Activated CD4-positive, alpha-beta T cell treated with anti-CD3 and anti-CD28 coated beads, Interleukin-2, amount 50 U/mL, for 24 hours (primary cell): ENCODE results near the gene OVAAL.

Experiments
- DNase-seq, 2 donors: peaks; one replicate each; pipeline ENCODE4 v3.0.0-alpha.2; 2020; ENCODE audit warnings: low read depth in 1 of 2, low spot score in 1 of 2

Gene OVAAL

DNA sequence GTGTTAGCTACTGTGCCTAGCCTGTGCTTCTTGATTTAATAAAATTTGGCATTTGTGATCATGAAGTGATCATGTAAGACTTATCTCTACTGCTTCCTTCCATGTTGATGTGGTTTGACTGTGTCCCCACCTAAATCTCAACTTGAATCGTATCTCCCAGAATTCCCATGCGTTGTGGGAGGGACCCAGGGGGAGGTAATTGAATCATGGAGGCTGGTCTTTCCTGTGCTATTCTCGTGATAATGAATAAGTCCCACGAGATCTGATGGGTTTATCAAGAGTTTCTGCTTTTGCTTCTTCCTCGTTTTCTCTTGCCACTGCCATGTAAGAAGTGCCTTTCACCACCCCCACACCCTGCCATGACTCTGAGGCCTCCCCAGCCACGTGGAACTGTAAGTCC, at the start of gene OVAAL:
Gene OVAAL, plus strand, starts transcription at position 301 of the 400 bp plus-strand sequence.
- no peak for DNase-seq

- DNase-seq, result no peak
These were observed 47.9 kb upstream of the OVAAL start for GRCh38 chr1:180510882-180511281.

DNA sequence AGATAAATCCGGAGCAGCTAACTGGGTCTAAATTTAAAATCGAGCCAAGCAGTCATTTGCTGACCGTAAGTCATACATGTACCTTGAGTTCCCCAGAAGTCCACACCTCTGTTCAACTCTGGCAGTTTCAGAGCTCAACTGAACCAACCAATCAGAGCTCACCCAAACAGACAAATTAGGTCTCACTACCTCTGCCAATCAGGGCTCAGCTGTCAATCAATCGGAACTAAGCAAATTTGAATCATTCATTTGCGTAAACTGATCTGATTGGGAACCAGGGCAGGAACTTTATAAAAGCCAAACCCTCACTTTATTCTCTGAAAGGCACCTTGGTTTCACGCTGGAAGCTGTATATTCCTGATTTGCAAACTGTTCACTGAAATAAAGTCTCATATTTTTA, 45.2 kb upstream of the OVAAL start:
- no peak for DNase-seq

- DNase-seq, result no peak
These were observed 43.4 kb upstream of the OVAAL start for GRCh38 chr1:180515364-180515763.

DNA sequence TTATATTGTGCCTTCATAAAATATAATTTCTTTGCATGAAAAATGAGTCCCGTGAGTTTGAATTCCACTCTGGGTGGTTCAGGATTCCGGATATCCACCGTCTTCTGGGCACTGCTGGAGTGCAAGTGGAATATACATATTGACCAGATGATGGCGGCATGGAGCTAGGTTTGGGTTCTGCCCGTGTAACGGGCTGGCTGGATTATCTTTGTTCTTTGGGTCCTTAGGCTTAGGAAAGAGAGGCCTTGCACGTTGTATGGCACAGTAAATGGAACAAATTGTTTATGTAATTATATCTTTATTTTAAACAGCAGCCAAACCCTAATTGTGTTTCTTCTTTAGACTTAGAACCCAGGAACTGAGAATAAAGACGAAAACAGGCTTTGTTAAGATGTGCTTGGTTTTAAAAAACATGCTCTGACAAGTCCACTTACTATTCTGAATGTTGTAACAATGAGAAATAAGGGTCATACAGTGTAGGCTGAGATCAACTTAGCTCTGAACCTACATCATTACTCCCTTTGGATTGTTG, 42.8 kb upstream of the OVAAL start:
- DNase-seq, result peak; percentile 7 to 54

DNA sequence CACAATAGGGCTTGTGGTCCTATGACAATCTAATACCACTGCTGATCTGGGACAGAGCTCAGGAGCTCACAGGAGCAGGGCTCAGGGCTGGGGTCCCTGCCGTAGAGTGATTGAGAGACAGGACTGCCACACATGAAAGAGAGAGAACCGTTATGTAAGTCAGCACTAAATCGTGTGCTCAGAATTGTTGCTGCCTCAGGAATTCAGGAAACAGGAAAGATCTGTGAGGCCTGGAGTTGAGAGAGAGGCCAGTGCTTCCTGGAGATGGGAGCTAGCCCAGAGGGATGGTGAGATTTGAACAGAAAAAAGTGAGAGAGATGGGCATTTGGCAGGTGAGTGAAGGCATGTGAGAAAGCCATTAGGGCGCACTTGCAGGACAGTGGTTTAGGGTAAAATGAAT, 38.9 kb upstream of the OVAAL start:
- DNase-seq, result no peak

DNA sequence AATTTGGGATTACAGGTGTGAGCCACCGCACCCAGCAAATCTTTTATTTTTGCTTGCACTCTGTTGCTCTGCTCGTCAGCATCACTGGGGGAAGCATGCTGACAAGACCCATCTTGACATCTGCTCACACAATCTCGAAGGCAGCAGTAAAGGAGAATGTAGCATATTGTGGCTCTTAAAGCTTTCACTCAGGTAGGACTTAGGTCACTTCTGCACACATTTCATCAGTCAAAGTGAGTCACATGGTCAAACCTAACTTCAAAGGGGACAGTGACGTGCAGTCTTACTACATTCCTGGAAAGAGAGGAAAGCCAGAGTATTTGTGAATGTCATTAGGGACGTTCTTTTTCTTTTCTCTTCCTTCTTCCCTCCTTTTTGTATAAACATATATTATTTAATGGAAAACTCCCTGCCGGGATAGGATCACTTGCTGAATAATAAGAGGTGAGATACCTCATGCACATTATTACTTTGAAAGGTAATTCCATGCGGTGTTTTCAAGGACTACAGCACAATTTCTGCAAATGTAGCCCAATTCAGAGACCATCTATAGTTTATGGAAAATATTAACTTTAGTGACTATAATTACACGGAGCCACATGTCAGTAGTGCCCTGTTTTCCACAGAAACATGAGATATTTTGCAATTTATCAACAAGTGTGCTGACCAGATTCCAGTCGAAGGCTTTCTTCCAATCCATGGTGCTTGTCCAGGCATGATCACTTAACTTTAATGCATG, 37.1 kb upstream of the OVAAL start:
- no peak for DNase-seq

DNA sequence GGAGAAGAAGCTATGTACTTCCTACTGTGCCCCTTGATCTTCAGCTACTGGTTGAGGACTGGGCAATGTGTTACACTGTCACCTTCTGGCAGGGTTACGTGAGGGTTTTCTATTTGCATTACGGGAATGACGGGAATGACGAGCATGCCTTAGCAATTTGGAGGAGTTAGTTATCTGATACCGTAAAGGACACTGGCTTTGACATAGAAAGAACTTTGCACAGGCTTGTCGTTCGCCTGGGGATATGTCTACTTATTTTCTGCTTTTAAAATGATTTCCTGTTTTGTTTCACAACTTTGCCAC, 36.6 kb upstream of the OVAAL start:
- no peak for DNase-seq

GRCh38 chr1:180524160-180524914, 34.4 kb upstream of the OVAAL start:
- no peak for DNase-seq

DNA sequence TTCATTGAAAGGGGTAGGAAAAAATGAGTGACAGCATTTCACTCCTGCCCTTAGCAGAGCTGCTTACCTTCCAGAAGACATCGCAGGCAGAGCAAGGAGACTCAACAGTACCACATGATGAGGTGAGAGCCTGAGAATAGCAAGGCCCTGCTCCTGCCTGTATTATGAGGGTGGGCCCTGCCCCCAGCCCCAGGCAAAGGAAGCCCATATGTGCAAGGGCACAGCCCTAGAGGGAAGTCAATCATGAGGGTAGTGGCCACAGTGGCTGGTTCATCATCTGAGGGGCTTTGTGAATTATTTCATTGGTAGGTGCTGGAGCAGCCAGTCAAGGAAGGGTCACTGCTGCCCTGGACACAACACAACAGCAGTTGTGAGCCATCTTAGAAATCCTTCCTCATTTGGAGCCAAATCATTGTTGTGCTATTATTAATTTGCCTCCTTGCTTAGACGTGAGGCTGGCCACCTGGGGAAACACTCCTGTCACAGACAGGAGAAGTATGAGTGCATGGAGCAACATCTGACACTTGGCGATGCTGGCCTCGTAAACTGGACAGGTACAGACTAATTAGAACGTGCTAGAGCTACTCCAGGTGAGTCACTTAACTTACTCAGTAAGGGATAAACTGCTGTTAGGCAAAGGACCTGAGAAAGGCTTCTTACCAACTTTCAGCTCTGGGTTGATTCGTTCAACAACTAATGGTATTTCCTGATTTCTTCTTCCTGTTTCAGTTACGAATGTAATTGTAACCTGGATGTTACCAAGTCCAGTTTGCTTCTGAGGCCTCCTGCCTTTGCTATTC, 33.6 kb upstream of the OVAAL start:
- DNase-seq, result no peak

- DNase-seq, result no peak
These were observed 33.1 kb upstream of the OVAAL start for GRCh38 chr1:180525715-180526039.

DNA sequence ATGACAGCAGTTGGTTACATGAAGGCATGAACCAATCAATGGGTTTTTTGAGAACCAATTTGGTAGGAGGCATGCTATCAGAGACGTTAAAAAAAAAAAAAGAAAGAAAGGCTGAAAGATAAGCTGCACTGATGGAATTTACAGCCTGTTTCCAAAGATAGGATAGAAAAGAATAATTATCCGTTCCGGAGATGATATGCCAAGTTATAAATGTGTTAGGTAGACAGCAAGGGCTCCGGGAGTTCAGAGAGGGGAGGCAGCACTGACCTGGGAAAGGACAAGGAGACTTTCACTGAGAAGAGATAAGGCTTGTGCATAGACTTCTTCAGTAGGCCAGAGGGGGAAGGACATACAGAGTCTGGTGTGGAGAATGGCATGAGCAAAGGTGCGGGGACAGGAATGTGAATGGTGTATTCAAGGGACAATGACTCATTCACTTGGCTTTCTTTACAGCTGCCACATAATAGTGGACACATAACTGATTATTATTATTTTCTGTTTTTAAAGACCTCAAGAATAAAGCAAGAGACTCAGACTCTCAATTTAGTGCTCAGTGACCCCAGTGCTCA, 31.6 kb upstream of the OVAAL start:
- DNase-seq, result no peak

DNA sequence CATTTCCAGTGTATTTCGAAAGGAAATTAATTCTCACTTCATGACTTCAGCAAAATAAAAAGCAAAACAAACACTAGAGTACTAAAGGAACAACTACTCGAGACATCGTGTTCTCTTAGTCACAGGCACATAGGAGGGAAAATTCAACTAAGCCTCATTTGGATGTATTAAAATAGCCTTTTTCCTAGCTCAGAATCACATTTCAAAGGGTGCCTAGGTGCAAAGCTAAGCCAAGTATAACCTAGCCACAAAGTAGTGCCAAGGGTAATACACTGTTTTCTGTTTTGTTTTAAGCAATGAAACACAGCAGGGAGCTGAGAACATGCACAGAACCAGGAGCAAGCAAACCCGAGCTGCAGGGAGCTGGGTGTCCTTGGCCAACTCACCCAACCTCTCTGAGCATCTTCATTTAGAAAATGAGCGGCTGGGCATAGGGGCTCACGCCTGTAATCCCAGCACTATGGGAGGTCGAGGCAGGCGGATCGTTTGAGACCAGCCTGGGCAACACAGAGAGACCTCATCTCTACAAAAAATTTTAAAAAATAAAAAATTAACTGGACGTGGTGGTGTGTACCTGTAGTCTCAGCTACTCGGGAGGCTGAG, 29.8 kb upstream of the OVAAL start:
- no peak for DNase-seq

GRCh38 chr1:180530501-180530900, 28.3 kb upstream of the OVAAL start:
- no peak for DNase-seq

GRCh38 chr1:180532854-180533253, 25.9 kb upstream of the OVAAL start:
- DNase-seq, result no peak

DNA sequence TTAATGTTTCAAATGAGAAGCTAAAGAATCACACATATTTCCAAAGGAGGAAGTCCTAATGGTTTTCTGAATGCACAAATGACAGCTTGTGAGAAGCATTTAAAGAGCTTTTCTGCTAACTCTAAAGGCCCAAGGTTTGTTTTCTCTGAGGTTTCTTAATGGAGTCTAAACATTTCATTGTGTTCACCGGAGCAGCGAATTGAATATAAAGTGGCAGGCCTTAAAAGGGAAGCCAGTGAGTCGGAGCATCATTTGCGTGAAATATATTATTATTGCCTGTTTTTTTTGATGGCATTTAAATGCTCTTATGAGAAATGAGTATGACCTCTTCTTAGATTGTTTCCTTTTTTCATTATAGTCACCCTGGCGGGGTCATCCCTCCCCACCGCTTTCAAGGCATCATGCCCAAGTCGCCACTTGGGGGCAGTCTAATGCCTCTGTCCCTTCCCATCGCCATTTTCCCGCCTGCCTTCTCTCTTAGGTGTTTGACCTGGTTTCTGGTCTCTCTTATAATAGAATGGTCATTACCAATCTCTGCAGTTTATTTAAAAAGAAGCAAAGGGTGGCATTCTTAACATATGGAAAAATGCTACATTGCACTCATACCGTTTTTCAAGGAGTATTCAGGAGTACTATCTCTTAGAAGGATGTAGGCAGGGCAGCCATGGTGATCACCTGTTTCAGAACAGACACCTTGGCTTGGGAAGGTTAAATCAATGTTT, 25.3 kb upstream of the OVAAL start:
- DNase-seq, result peak; percentile 45 to 53

GRCh38 chr1:180534214-180534613, 24.6 kb upstream of the OVAAL start:
- DNase-seq, result no peak

- no peak for DNase-seq
These were observed 23.3 kb upstream of the OVAAL start for GRCh38 chr1:180535418-180535999.

GRCh38 chr1:180536821-180537372, 21.9 kb upstream of the OVAAL start:
- no peak for DNase-seq

GRCh38 chr1:180539136-180539535, 19.6 kb upstream of the OVAAL start:
- no peak for DNase-seq
